Cardiac fibroblast (primary cell): Measurements from ENCODE around the gene FHIP1A.
A peak's percentile ranks its signal among the peaks of the same experiment; 100 is the strongest.
"Not testable (repeated sequence)": the region's sequence is repeated elsewhere in the genome, so short reads cannot be mapped to it uniquely, and the experiment has no call there.

Source experiments
- DNase-seq, 2 donors: peaks; one replicate each; pipeline versions ENCODE4 v3.0.0 to v3.0.0-alpha.2; 2010; ENCODE audit warnings: low read depth in 2 of 2
- H3K4me3 ChIP-seq, 2 donors: replicated peaks in 1 of 2; 1 replicate in 1 of 2; 2 replicates in 1 of 2; pipeline ENCODE4 v1.5.1; 2011; ENCODE audit warnings: low read depth in 2 of 2, low read length in 2 of 2, mild to moderate bottlenecking in 2 of 2, moderate library complexity in 1 of 2
- TF ChIP-seq, protein P1 (sequence below): IDR thresholded peaks from one replicate; pipeline ENCODE4 v1.5.1; 2011; ENCODE audit warnings: low read depth, mild to moderate bottlenecking, low read length, inconsistent platforms

FHIP1A gene

DNA sequence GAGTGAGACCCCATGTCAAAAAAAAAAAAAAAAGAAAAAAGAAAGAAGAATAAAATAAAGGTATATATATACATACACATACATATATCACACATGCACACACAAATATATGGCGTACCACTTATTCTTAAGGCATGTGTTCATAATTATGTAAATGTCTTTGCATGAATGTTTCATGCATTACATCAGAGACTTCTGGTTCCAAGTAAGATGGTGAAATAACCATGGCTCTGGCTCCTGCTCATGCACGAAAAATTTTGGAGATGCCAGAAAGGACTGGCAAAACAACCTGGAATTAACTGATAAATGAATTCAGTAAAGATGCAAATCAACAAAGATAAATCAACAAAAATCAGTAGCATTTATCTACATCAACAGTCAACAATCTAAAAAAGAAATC lies 19.7 kb upstream of the FHIP1A start:
- H3K4me3 ChIP-seq, result no peak overlapping the region
- TF ChIP-seq, protein P1, sequence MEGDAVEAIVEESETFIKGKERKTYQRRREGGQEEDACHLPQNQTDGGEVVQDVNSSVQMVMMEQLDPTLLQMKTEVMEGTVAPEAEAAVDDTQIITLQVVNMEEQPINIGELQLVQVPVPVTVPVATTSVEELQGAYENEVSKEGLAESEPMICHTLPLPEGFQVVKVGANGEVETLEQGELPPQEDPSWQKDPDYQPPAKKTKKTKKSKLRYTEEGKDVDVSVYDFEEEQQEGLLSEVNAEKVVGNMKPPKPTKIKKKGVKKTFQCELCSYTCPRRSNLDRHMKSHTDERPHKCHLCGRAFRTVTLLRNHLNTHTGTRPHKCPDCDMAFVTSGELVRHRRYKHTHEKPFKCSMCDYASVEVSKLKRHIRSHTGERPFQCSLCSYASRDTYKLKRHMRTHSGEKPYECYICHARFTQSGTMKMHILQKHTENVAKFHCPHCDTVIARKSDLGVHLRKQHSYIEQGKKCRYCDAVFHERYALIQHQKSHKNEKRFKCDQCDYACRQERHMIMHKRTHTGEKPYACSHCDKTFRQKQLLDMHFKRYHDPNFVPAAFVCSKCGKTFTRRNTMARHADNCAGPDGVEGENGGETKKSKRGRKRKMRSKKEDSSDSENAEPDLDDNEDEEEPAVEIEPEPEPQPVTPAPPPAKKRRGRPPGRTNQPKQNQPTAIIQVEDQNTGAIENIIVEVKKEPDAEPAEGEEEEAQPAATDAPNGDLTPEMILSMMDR, result no peak
- DNase-seq, result peak in 1 of 2 donors; percentile 42

GRCh38 chr4:151389799-151390198 lies 19.2 kb upstream of the FHIP1A start:
- not testable (repeated sequence) for H3K4me3 ChIP-seq, DNase-seq

DNA sequence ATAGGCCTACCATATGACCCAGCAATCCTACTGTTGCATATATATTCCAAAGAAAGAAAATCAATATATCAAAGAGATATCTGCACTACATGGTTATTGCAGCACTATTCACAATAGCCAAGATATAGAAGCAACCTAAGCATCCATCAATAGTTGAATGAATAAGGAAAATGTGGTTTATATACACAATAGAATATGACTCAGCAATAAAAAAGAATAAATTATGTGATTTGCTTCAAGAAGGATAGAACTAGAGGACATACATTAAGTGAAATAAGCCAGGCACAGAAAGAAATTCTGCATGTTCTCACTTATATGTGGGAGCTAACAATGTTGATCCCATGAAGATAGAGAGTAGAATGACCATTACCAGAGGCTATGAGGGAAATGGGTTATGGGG lies 13.1 kb upstream of the FHIP1A start:
- no peak for DNase-seq
- no peak overlapping the region for H3K4me3 ChIP-seq
- TF ChIP-seq, protein P1, result no peak

DNA sequence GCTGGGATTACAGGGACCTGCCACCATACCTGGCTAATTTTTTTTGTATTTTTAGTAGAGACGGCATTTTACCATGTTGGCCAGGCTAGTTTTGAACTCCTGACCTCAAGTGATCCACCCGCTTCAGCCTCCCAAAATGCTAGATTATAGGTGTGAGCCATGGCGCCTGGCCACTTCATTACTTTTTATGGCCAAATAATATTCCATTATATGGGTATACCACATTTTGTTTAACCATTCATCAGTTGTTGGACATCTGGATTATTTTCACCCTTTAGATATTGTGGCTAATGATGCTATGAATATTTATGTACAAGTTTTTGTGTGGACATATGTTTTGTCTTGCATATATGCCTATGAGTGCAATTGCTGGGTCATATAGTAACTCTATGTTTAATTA lies 8.6 kb upstream of the FHIP1A start:
- TF ChIP-seq, protein P1, result no peak
- no peak for DNase-seq
- H3K4me3 ChIP-seq, result no peak overlapping the region

DNA sequence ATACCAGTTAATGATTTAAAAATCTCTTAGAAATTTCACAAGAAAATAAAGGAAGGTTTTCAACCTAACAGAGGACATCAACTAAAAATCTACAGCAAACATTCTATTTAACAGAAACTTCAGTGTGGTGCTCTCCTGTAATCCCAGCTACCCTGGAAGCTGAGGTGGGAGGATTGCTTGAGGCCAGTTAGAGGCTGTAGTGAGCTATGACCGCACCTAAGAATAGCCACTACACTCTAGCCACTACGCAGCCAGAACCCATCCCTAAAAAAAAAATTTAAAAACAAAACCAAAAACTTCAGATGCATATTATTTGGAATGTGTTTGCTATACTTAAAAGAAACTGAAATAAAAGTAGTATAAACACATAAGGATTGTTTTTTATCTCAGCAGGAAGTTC lies 7.2 kb upstream of the FHIP1A start:
- no peak for DNase-seq
- TF ChIP-seq, protein P1, result no peak

DNA sequence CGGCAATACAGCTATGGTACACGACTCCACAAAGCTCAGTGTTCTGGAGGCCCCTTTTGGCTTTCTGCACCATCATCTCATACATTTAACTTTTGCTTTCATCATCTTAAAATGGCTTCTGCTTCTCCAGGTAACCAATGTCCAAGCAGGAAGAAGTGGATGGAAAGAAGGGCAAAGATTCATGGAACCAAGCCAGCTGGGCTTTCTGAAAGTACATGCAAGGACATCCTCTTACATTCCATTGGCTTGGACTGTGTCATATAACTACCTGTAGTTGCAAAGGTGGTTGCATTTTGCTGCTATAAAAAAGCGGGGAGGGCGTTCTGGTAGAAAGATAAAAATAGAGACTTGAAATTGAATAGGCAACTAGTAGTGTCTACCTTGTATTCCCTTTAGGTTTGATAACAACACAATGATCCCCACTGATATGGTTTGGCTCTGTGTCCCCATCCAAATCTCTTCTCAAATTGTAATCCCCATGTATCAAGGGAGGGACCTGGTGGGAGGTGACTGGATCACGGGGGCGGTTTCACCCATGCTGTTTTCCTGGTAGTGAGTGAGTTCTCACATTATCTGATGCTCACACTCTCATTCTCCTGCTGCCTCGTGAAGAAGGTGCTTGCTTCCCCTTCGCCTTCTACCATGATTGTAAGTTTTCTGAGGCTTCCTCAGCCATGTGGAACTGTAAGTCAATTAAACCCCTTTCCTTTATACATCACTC lies 6.7 kb upstream of the FHIP1A start:
- no peak overlapping the region for H3K4me3 ChIP-seq
- TF ChIP-seq, protein P1, result no peak
- no peak for DNase-seq

More for the DNA sequence above, 7.2 kb upstream of the FHIP1A start:
- no peak overlapping the region for H3K4me3 ChIP-seq

DNA sequence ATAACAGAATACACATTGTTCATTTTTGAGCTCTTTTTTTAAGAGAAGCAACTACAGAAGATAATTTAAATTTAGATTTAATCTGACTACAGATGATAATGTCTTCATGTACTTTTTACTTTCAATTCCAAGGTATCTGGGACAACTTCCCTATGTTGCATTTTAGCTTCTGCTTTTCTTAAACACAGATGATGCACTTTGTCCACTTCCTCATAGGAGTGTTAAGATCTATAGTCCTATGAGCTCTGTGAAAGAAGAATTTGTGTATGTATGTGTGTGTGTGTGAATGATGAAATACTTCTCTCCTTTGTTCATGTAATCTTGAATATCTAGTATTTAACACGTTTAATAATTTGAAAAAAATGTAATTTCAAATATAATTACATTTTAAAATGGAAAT lies 5.3 kb upstream of the FHIP1A start:
- TF ChIP-seq, protein P1, result no peak
- DNase-seq, result no peak

GRCh38 chr4:151404802-151405201 lies 4.2 kb upstream of the FHIP1A start:
- not testable (repeated sequence) for H3K4me3 ChIP-seq, DNase-seq

More for the DNA sequence above, 5.3 kb upstream of the FHIP1A start:
- no peak overlapping the region for H3K4me3 ChIP-seq
